Prostate gland (tissue), 2 donors: ENCODE measurements around the gene RABGGTA.

Experiments
- CTCF ChIP-seq, 4 experiments: fragments of 200-600 bp in 2 of 4; fragments of 450-650 bp in 2 of 4; sonication (generic) in 2 of 4; IDR thresholded peaks; 1 replicate in 3 of 4; 2 replicates in 1 of 4; pipeline ENCODE4 v1.5.1; 2016 to 2019; ENCODE audit warnings: antibody characterized with exemption in 4 of 4, mild to moderate bottlenecking in 2 of 4, moderate library complexity in 2 of 4
- POLR2A ChIP-seq: fragments of 450-650 bp; IDR thresholded peaks from one replicate; pipeline ENCODE4 v1.6.1; 2016; ENCODE audit warnings: antibody characterized with exemption, mild to moderate bottlenecking
- POLR2AphosphoS5 ChIP-seq: sonication (generic); formaldehyde crosslinking; IDR thresholded peaks from one replicate; pipeline ENCODE4 v1.6.1; 2017; ENCODE audit warnings: antibody characterized with exemption

- TF ChIP-seq CTCF (IDR thresholded peaks at IDR 0.05) (no peak), POLR2A (no peak), POLR2AphosphoS5 (no peak)
Measured at GRCh38 chr14:24224618-24225071, 46.8 kb downstream of the RABGGTA start.
